ENCODE data around the gene CADM1. TPM values are rescaled to one million over a fixed set of nuclear protein-coding genes. Genes with fewer than 3 reads are reported as not detected.

The CADM1 gene
- total RNA-seq, 6 experiments from 2014 or later = 21.1 to 56.7 (median 30.6) TPM

DNA sequence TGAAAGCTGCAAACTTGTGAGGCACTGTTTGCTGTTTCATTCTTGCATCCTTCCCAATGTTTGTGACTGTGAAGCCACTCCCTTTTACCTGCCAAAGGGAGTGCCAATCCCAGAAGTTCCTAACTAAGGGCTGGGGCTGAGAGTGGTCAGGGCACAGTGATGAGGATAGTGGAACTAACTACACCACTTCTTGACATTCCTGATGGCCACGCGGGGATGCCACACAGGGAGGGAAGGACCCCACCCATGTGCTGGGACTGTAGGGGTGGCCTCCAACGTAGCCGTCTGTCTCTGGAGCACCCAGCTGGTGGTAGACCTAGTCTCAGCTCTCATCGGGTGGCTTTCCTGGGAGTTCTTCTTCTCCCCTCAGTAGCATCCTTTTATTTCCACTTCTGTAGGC lies 335.5 kb downstream of the CADM1 start:
- TF ChIP-seq, protein P1, sequence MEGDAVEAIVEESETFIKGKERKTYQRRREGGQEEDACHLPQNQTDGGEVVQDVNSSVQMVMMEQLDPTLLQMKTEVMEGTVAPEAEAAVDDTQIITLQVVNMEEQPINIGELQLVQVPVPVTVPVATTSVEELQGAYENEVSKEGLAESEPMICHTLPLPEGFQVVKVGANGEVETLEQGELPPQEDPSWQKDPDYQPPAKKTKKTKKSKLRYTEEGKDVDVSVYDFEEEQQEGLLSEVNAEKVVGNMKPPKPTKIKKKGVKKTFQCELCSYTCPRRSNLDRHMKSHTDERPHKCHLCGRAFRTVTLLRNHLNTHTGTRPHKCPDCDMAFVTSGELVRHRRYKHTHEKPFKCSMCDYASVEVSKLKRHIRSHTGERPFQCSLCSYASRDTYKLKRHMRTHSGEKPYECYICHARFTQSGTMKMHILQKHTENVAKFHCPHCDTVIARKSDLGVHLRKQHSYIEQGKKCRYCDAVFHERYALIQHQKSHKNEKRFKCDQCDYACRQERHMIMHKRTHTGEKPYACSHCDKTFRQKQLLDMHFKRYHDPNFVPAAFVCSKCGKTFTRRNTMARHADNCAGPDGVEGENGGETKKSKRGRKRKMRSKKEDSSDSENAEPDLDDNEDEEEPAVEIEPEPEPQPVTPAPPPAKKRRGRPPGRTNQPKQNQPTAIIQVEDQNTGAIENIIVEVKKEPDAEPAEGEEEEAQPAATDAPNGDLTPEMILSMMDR (IDR thresholded peaks at IDR 0.05) = no peak
- TF ChIP-seq POLR2A (IDR thresholded peaks at IDR 0.05) = no peak
- Histone ChIP-seq H3K27me3 (no peaks in the 10 kb centered on the region), H3K36me3 (no peaks in the 10 kb centered on the region), H3K4me1 (no peaks in the 10 kb centered on the region), H3K4me3 (no peak overlapping the region), H3K9me3 (no peaks in the 10 kb centered on the region), H3K27ac (no peak overlapping the region)
- WGBS (ENCODE audit: insufficient coverage, low coverage, low lambda C conversion rate, missing lambda C conversion rate) = 60% methylated on average over 3 of the region's 5 CpGs
- ATAC-seq = no peak
- no peak for DNase-seq
- intact Hi-C loops (cut with DNase I) = no loop called here

DNA sequence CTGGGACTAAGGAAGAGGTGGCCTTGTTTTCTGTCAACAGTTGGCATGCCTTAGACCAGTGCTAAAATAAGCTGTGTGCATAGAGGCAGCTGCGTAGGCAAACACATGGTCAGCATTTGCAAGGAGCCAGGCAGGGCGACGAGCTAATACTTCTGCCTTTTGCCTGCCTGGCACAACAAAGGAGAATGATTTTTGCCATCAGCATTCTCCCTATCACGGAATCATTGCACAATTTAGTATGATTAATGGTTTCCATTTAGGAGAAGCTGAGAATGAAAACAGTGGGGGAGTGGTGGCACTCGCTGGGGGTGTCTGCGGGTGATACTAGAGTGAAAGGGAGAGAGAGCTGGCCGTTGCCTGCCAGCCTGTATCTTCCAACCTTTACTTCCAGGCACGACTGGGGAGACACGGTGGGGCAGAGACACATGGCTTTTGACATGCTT lies 336.0 kb downstream of the CADM1 start:
- WGBS (ENCODE audit: insufficient coverage, low coverage, low lambda C conversion rate, missing lambda C conversion rate) = 61% methylated on average over 5 of the region's 9 CpGs
- no peak overlapping the region for H3K4me3 ChIP-seq
- no peaks in the 10 kb centered on the region for H3K4me1 ChIP-seq
- H3K27ac ChIP-seq = no peak overlapping the region
- intact Hi-C loops (cut with DNase I) = no loop called here
- H3K36me3 ChIP-seq = no peaks in the 10 kb centered on the region
- no peak for DNase-seq
- no peak for ATAC-seq
- H3K27me3 ChIP-seq = no peaks in the 10 kb centered on the region
- H3K9me3 ChIP-seq = no peaks in the 10 kb centered on the region
- TF ChIP-seq POLR2A (IDR thresholded peaks at IDR 0.05) = no peak
- TF ChIP-seq, protein P1 (IDR thresholded peaks at IDR 0.05) = no peak

DNA sequence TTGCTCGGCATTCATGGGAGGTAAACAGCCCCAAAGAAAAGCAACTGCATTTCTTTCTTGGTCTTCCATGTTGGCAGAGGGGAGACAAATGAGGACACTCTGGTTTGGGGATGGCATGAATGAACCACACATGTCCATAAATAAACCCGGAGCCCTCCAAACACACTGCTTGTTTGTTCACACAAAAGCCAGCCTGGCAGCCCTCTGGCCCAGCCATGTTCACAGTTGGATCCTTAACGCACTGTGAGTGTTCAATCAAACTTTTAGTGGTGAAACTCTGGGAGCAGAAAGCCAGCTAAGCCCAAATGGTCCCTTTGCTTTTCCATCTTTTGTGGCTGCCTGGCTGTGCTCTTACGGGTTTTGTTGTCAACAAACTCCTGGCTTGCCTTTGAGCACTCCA lies 336.8 kb downstream of the CADM1 start:
- intact Hi-C loops (cut with DNase I) = no loop called here
- 77% methylated on average over 3 of the region's 4 CpGs for WGBS (ENCODE audit: insufficient coverage, low coverage, low lambda C conversion rate, missing lambda C conversion rate)
- Histone ChIP-seq H3K27ac (no peak overlapping the region), H3K4me3 (no peak overlapping the region), H3K27me3 (no peaks in the 10 kb centered on the region), H3K4me1 (no peaks in the 10 kb centered on the region), H3K9me3 (no peaks in the 10 kb centered on the region), H3K36me3 (no peaks in the 10 kb centered on the region)
- DNase-seq (no peak), ATAC-seq (no peak)
- no peak for TF ChIP-seq POLR2A (IDR thresholded peaks at IDR 0.05)
- TF ChIP-seq, protein P1 (IDR thresholded peaks at IDR 0.05) = no peak

DNA sequence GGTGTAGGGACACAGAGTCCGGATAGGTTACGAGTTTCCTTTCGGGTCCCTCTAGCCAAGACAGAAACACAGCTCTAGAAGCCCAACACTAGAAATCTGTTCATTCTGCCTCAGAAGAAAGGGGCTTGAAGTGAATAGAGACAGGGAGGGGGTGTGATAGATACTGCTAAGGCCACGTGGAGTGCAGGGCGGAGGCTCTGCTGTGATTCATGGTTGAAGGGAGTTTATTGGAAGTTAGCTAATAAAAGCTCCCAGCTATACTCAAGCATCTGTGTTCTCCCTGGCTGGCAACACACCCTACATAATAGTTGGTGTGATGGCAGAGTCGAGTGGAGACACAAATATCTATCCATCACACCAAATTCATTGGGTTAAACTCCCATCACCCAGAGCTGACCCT lies 337.4 kb downstream of the CADM1 start:
- Histone ChIP-seq H3K36me3 (no peaks in the 10 kb centered on the region), H3K4me1 (no peaks in the 10 kb centered on the region), H3K27ac (no peak overlapping the region), H3K27me3 (no peaks in the 10 kb centered on the region), H3K4me3 (no peak overlapping the region), H3K9me3 (no peaks in the 10 kb centered on the region)
- DNase-seq = no peak
- 53% methylated on average over 4 of the region's 6 CpGs for WGBS (ENCODE audit: insufficient coverage, low coverage, low lambda C conversion rate, missing lambda C conversion rate)
- no peak for ATAC-seq
- TF ChIP-seq POLR2A (IDR thresholded peaks at IDR 0.05) = no peak
- TF ChIP-seq, protein P1 (IDR thresholded peaks at IDR 0.05) = no peak
- intact Hi-C loops (cut with DNase I) = no loop called here

DNA sequence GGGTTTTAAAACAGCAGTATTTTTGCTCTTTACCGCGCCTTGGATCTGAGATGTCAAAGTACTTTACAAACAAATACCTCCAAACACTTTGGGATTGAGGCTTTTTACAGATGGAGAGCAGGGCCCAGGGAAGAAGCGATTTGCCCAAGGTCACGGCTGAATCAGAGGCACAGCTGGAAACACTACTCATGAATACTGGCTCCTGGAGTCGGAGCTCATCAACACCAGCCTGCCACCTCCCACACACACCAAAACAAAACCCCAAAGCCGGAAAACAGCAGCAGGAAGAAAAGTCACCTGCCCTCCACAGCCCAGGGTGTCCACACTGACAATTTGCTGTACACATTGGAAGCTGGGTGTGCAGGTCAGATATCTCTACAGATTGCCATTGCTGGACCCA lies 339.4 kb downstream of the CADM1 start:
- Histone ChIP-seq H3K36me3 (no peaks in the 10 kb centered on the region), H3K4me1 (no peaks in the 10 kb centered on the region), H3K9me3 (no peaks in the 10 kb centered on the region), H3K27me3 (no peaks in the 10 kb centered on the region), H3K4me3 (no peak overlapping the region), H3K27ac (no peak overlapping the region)
- TF ChIP-seq, protein P1 (IDR thresholded peaks at IDR 0.05) = no peak
- ATAC-seq (no peak), DNase-seq (no peak)
- intact Hi-C loops (cut with DNase I) = no loop called here
- WGBS (ENCODE audit: insufficient coverage, low coverage, low lambda C conversion rate, missing lambda C conversion rate) = 31% methylated on average over 6 of the region's 6 CpGs

Data from right lobe of liver (tissue), 6 donors.